ENCODE data around the gene SUMO2. TPM values are rescaled to one million over a fixed set of nuclear protein-coding genes. Genes with fewer than 3 reads are reported as not detected.
"Not testable (repeated sequence)": the region's sequence is repeated elsewhere in the genome, so short reads cannot be mapped to it uniquely, and the experiment has no call there.

The SUMO2 gene
- total RNA-seq, 2 donors from 2014 or later: 57.9 to 60.1 TPM

DNA sequence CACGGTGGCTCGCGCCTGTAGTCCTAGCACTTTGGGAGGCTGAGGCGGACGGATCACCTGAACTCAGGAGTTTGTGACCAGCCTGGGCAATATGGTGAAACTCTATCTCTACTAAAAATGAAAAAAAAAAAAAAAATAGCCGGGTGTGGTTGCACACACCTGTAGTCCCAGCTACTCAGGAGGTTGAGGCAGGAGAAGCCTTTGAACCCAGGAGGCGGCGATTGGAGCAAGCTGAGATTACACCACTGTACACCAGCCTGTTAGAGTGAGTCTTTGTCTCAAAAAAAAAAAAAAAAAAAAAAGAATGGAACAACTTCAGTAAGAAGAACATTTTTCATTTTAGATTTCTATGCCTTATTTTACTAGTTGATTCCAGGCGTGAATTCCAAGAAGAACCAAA, 25.4 kb upstream of the SUMO2 start:
- Histone ChIP-seq H3K36me3 (peaks cover 27% of the 10 kb centered on the region), H3K4me3 (no peak overlapping the region), H3K27me3 (replicated peaks; ENCODE audit: insufficient read depth) (no peaks in the 10 kb centered on the region), H3K27ac (no peak overlapping the region), H3K9me3 (no peaks in the 10 kb centered on the region), H3K4me1 (ENCODE audit: control insufficient read depth in 1 of 2, low read depth in 2 of 2) (peaks cover 18 to 20% of the 10 kb centered on the region in 2 donors)
- TF ChIP-seq, protein P1, sequence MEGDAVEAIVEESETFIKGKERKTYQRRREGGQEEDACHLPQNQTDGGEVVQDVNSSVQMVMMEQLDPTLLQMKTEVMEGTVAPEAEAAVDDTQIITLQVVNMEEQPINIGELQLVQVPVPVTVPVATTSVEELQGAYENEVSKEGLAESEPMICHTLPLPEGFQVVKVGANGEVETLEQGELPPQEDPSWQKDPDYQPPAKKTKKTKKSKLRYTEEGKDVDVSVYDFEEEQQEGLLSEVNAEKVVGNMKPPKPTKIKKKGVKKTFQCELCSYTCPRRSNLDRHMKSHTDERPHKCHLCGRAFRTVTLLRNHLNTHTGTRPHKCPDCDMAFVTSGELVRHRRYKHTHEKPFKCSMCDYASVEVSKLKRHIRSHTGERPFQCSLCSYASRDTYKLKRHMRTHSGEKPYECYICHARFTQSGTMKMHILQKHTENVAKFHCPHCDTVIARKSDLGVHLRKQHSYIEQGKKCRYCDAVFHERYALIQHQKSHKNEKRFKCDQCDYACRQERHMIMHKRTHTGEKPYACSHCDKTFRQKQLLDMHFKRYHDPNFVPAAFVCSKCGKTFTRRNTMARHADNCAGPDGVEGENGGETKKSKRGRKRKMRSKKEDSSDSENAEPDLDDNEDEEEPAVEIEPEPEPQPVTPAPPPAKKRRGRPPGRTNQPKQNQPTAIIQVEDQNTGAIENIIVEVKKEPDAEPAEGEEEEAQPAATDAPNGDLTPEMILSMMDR (IDR thresholded peaks at IDR 0.05): no peak
- ATAC-seq (ENCODE audit: insufficient number of reproducible peaks, low FRiP score, low read depth): no peak
- DNase-seq (ENCODE audit: low spot score): no peak

- Histone ChIP-seq H3K27me3 (replicated peaks; ENCODE audit: insufficient read depth) (no peaks in the 10 kb centered on the region), H3K4me1 (ENCODE audit: control insufficient read depth in 1 of 2, low read depth in 2 of 2) (peaks cover 18 to 20% of the 10 kb centered on the region in 2 donors), H3K9me3 (no peaks in the 10 kb centered on the region), H3K4me3 (no peak overlapping the region), H3K27ac (no peak overlapping the region), H3K36me3 (peaks cover 23% of the 10 kb centered on the region)
- DNase-seq (ENCODE audit: low spot score) (no peak), ATAC-seq (ENCODE audit: insufficient number of reproducible peaks, low FRiP score, low read depth) (no peak)
- TF ChIP-seq, protein P1 (IDR thresholded peaks at IDR 0.05): no peak
These were observed 25.0 kb upstream of the SUMO2 start for GRCh38 chr17:75207760-75208159.

GRCh38 chr17:75207050-75207407, 24.3 kb upstream of the SUMO2 start:
- not testable (repeated sequence) for ATAC-seq (ENCODE audit: insufficient number of reproducible peaks, low FRiP score, low read depth); H3K27me3 ChIP-seq (replicated peaks; ENCODE audit: insufficient read depth); H3K9me3 ChIP-seq; H3K27ac ChIP-seq; DNase-seq (ENCODE audit: low spot score)
- Histone ChIP-seq H3K4me3 (peak overlapping the region; percentile 88), H3K36me3 (peaks cover 18% of the 10 kb centered on the region), H3K4me1 (ENCODE audit: control insufficient read depth in 1 of 2, low read depth in 2 of 2) (peaks cover 18 to 20% of the 10 kb centered on the region in 2 donors)

DNA sequence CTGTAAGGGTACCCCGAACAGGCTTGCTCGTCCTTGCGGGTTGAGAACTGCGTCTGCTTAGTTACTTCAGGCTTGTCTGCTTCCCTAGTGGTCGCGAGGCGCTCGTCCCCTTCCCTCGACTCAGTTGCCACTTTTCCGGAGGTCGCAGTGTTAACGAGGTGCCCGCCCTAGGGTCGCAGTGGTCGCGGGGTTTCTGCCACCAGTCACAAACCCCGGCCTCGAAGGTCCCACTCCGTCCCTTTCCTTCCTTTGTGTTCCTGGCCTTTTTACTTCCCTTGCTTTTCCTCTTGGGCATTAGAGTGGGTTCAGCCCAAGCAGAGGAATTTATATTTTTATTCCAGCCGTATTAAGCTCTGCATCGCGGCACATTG, 23.0 kb upstream of the SUMO2 start:
- ATAC-seq (ENCODE audit: insufficient number of reproducible peaks, low FRiP score, low read depth): no peak
- TF ChIP-seq, protein P1 (IDR thresholded peaks at IDR 0.05): no peak
- H3K27me3 ChIP-seq (replicated peaks; ENCODE audit: insufficient read depth): no peaks in the 10 kb centered on the region
- no peaks in the 10 kb centered on the region for H3K9me3 ChIP-seq
- DNase-seq (ENCODE audit: low spot score): no peak
- peak overlapping the region; percentile 88 for H3K4me3 ChIP-seq
- peaks cover 9% of the 10 kb centered on the region for H3K36me3 ChIP-seq
- peak overlapping the region; percentile 90 to 91 for H3K27ac ChIP-seq
- H3K4me1 ChIP-seq (ENCODE audit: control insufficient read depth in 1 of 2, low read depth in 2 of 2): peaks cover 18 to 20% of the 10 kb centered on the region in 2 donors

DNA sequence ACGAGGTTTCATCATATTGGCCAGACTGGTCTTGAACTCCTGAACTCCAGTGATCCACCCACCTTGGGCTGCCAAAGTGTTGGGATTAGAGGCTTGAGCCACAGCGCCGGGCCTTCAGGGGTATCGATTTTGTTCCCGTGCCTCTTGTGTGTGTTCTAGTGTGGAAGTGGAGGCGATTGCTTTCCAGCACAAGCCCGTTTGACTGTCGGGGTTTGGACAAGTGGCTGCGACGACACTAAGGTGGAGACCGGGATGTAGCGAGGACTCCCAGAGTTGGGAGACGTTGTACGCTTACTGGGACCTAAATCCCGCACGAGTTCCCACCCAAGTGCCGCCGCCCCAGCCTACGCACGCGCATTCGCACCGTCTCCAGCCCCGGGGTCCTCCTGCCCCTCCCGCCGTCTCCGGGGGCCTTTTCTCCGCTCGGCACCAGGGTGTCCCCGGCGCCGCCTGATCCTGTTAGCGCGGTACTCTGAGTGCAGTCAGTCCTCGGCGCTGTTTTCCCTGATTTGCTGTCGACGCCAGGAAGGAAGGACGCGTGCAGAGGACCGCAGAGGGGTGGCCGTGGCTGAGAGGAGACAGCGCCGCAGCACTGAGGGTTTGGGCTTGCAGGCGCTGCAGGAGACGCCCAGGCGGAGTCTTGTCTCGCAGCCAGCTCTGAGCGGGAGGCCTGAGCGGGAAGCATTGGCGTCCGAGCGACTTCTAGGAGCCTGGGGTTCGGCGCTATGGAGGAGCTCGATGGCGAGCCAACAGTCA, 22.5 kb upstream of the SUMO2 start, which contains the start of gene NUP85:
TSS of gene NUP85 (plus strand) at position 643 of the 756 bp plus-strand sequence. CDS start at position 726, 83 bp downstream.
- Histone ChIP-seq H3K4me1 (ENCODE audit: control insufficient read depth in 1 of 2, low read depth in 2 of 2) (peaks cover 18 to 20% of the 10 kb centered on the region in 2 donors), H3K9me3 (no peaks in the 10 kb centered on the region)
- peak; percentile 87 for ATAC-seq (ENCODE audit: insufficient number of reproducible peaks, low FRiP score, low read depth)

More for the DNA sequence above, 22.5 kb upstream of the SUMO2 start, which contains the start of gene NUP85:
- TF ChIP-seq, protein P1 (IDR thresholded peaks at IDR 0.05): no peak
- H3K27ac ChIP-seq: peak within 1 kb of the TSS; percentile 90 to 91
- no peaks in the 10 kb centered on the region for H3K27me3 ChIP-seq (replicated peaks; ENCODE audit: insufficient read depth)
- peak within 1 kb of the TSS; percentile 88 for H3K4me3 ChIP-seq
- peaks cover 6% of the 10 kb centered on the region for H3K36me3 ChIP-seq
- peak; percentile 75 for DNase-seq (ENCODE audit: low spot score)

Measured in thoracic aorta (tissue), 2 donors.